CD4-positive, alpha-beta T cell (primary cell): Measurements from ENCODE around the gene P3H1. TPM values are rescaled to one million over a fixed set of nuclear protein-coding genes. Genes with fewer than 3 reads are reported as not detected.

Experiments
- ATAC-seq: fragments of 200-7000 bp; cut with Tn5 transposase; one replicate; pipeline ENCODE4 v1.10.0; 2022; ENCODE audit warnings: mild to moderate bottlenecking; ENCODE audit not compliant: poor library complexity
- CTCF ChIA-PET: fragments of 350-600 bp; sonication (Branson Sonifier 250); formaldehyde crosslinking; loops from one replicate; lab custom pipeline; 2021; ENCODE audit warnings: antibody characterized with exemption, inconsistent platforms; lab: Charles Lee
- POLR2A ChIA-PET: fragments of 350-600 bp; sonication (Branson Sonifier 250); formaldehyde crosslinking; loops from one replicate; lab custom pipeline; 2021; ENCODE audit warnings: antibody characterized with exemption, inconsistent platforms; lab: Charles Lee
- DNase-seq, 14 experiments: peaks; one replicate each; pipeline ENCODE4 v3.0.0-alpha.2; 2013 to 2020; ENCODE audit warnings: mixed read lengths in 2 of 14
- H3K27ac ChIP-seq, 2 donors: one replicate each; pipeline versions ENCODE4 v1.5.1 to v1.7.0; 2013; ENCODE audit warnings: low read length in 2 of 2, low read depth in 1 of 2, mild to moderate bottlenecking in 1 of 2
- H3K27me3 ChIP-seq, 2 experiments: 1 replicate in 1 of 2; 2 replicates in 1 of 2; pipeline versions ENCODE4 v1.6.1 to v1.7.0; 2013; ENCODE audit warnings: low read length in 2 of 2, control low read depth in 1 of 2, mild to moderate bottlenecking in 1 of 2, moderate library complexity in 1 of 2; ENCODE audit not compliant: insufficient read depth in 2 of 2, control insufficient read depth in 1 of 2
- H3K36me3 ChIP-seq: one replicate; pipeline ENCODE4 v1.6.1; 2013; ENCODE audit warnings: low read length, control low read depth; ENCODE audit not compliant: insufficient read depth
- H3K4me1 ChIP-seq: one replicate; pipeline ENCODE4 v1.6.1; 2013; ENCODE audit warnings: low read length, control low read depth; ENCODE audit not compliant: insufficient read depth
- H3K4me3 ChIP-seq: one replicate; pipeline ENCODE4 v1.5.1; 2013; ENCODE audit warnings: mild to moderate bottlenecking, low read length, moderate library complexity
- H3K9me3 ChIP-seq, 2 experiments: 1 replicate in 1 of 2; 2 replicates in 1 of 2; pipeline versions ENCODE4 v1.6.1 to v1.7.0; 2013; ENCODE audit warnings: low read length in 2 of 2, mild to moderate bottlenecking in 2 of 2, control low read depth in 1 of 2, moderate library complexity in 1 of 2; ENCODE audit not compliant: control insufficient read depth in 1 of 2, insufficient read depth in 1 of 2
- H3K27ac Mint-ChIP-seq: one replicate; pipeline ENCODE4 v1.8.0; 2020; ENCODE audit warnings: mixed read lengths
- H3K27me3 Mint-ChIP-seq: one replicate; pipeline ENCODE4 v1.8.0; 2021; ENCODE audit warnings: mixed read lengths
- H3K36me3 Mint-ChIP-seq: one replicate; pipeline ENCODE4 v1.8.0; 2021; ENCODE audit warnings: low read depth, mixed read lengths
- H3K4me1 Mint-ChIP-seq: one replicate; pipeline ENCODE4 v1.8.0; 2021; ENCODE audit warnings: low read depth, mixed read lengths
- H3K4me3 Mint-ChIP-seq: one replicate; pipeline ENCODE4 v1.8.0; 2020; ENCODE audit warnings: mild to moderate bottlenecking, mixed read lengths
- H3K9me3 Mint-ChIP-seq: one replicate; pipeline ENCODE4 v1.8.0; 2020; ENCODE audit warnings: mixed read lengths
- intact Hi-C, 2 experiments: fragments of 100-400 bp; cut with DNase I in 1 of 2; cut with micrococcal nuclease in 1 of 2; formaldehyde crosslinking; loops; one replicate each; pipeline versions ENCODE4 v1.15.1 to v1.9.0; 2023 to 2025; cut with DNase I, micrococcal nuclease
- total RNA-seq, 174 experiments: library from RNA in 2 of 174; stranded (reverse) in 2 of 174; gene quantifications; one replicate each; pipeline ENCODE4 v1.2.3 and lab custom pipeline; 2021 to 2026
- TF ChIP-seq, protein P1 (sequence below): fragments of 200-600 bp; IDR thresholded peaks from one replicate; pipeline ENCODE4 v1.8.0; 2022; ENCODE audit warnings: antibody characterized with exemption, mild to moderate bottlenecking

Gene P3H1
- total RNA-seq, 2 experiments from 2014 or later, result 17.6 to 20.9 TPM

- Histone ChIP-seq H3K27me3 (no peaks in the 10 kb centered on the region), H3K4me3 (no peak overlapping the region), H3K27ac (no peak overlapping the region), H3K9me3 (no peaks in the 10 kb centered on the region), H3K4me1 (no peaks in the 10 kb centered on the region), H3K36me3 (peaks cover 2% of the 10 kb centered on the region)
- Mint-ChIP-seq H3K9me3 (no peaks in the 10 kb centered on the region), H3K27me3 (no peaks in the 10 kb centered on the region), H3K36me3 (peaks cover 21% of the 10 kb centered on the region), H3K27ac (no peak overlapping the region), H3K4me1 (no peaks in the 10 kb centered on the region), H3K4me3 (no peak overlapping the region)
- no peak for DNase-seq
- TF ChIP-seq, protein P1, sequence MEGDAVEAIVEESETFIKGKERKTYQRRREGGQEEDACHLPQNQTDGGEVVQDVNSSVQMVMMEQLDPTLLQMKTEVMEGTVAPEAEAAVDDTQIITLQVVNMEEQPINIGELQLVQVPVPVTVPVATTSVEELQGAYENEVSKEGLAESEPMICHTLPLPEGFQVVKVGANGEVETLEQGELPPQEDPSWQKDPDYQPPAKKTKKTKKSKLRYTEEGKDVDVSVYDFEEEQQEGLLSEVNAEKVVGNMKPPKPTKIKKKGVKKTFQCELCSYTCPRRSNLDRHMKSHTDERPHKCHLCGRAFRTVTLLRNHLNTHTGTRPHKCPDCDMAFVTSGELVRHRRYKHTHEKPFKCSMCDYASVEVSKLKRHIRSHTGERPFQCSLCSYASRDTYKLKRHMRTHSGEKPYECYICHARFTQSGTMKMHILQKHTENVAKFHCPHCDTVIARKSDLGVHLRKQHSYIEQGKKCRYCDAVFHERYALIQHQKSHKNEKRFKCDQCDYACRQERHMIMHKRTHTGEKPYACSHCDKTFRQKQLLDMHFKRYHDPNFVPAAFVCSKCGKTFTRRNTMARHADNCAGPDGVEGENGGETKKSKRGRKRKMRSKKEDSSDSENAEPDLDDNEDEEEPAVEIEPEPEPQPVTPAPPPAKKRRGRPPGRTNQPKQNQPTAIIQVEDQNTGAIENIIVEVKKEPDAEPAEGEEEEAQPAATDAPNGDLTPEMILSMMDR, result no peak
- intact Hi-C loops, result no loop called here
- ChIA-PET CTCF (no interaction called here), POLR2A (interaction anchor here (1.3 kb wide), 1 partner anchor 16 kb away, joined by 3 read pairs; no protein-coding TSS in a partner anchor)
- no peak for ATAC-seq
These were observed 35.1 kb upstream of the P3H1 start for GRCh38 chr1:42801832-42802473.

GRCh38 chr1:42797979-42798378, 31.2 kb upstream of the P3H1 start:
- Mint-ChIP-seq H3K4me1 (no peaks in the 10 kb centered on the region), H3K4me3 (no peak overlapping the region), H3K27ac (no peak overlapping the region), H3K27me3 (no peaks in the 10 kb centered on the region), H3K36me3 (no peaks in the 10 kb centered on the region), H3K9me3 (no peaks in the 10 kb centered on the region)
- CTCF ChIA-PET, result interaction anchor here (0.8 kb wide), 1 partner anchor 10 kb away, joined by 3 read pairs; no protein-coding TSS in a partner anchor
- H3K27ac ChIP-seq, result no peak overlapping the region
- POLR2A ChIA-PET, result no interaction called here
- no peaks in the 10 kb centered on the region for H3K36me3 ChIP-seq
- H3K27me3 ChIP-seq, result no peaks in the 10 kb centered on the region
- DNase-seq, result no peak
- no peak overlapping the region for H3K4me3 ChIP-seq
- H3K4me1 ChIP-seq, result no peaks in the 10 kb centered on the region
- TF ChIP-seq, protein P1, result no peak
- intact Hi-C loops, result no loop called here
- no peak for ATAC-seq
- no peaks in the 10 kb centered on the region for H3K9me3 ChIP-seq

DNA sequence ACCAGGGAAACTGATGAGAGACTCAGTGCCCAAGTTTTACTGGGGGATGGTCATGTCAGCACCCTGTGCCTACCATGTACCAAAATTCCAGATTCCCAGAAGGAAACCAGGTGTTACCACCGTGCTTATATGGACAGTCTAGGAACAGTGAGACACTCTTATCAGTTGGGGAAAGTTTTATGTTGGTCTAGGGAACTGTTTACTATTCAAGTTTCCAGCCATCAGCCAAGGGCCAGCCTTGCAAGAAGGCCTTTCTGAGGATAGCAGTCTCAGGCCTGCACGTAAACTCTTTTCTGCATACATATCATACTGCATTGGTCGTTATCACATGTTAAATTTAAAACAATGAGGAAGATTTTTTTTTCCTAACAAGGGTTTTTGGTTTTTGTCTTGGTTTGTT, 30.6 kb upstream of the P3H1 start:
- no peaks in the 10 kb centered on the region for H3K9me3 ChIP-seq
- no peaks in the 10 kb centered on the region for H3K4me1 ChIP-seq
- no peaks in the 10 kb centered on the region for H3K27me3 ChIP-seq
- no peak for ATAC-seq
- no peak overlapping the region for H3K4me3 Mint-ChIP-seq
- no peak overlapping the region for H3K27ac Mint-ChIP-seq
- TF ChIP-seq, protein P1, result no peak
- intact Hi-C loops, result no loop called here
- no peaks in the 10 kb centered on the region for H3K9me3 Mint-ChIP-seq
- H3K4me1 Mint-ChIP-seq, result no peaks in the 10 kb centered on the region
- ChIA-PET POLR2A (no interaction called here), CTCF (interaction anchor here (0.8 kb wide), 1 partner anchor 9 kb away, joined by 3 read pairs; no protein-coding TSS in a partner anchor)
- no peak for DNase-seq
- no peak overlapping the region for H3K4me3 ChIP-seq
- H3K36me3 ChIP-seq, result no peaks in the 10 kb centered on the region
- H3K36me3 Mint-ChIP-seq, result no peaks in the 10 kb centered on the region
- H3K27ac ChIP-seq, result no peak overlapping the region
- no peaks in the 10 kb centered on the region for H3K27me3 Mint-ChIP-seq
